Activated CD4-positive, CD25-positive, alpha-beta regulatory T cell (primary cell): ENCODE measurements around the gene DYSF.

Experiments
- DNase-seq, 4 experiments: peaks; one replicate each; lab custom pipeline; 2025; lab: John Stamatoyannopoulos, UW

The DYSF gene

DNA sequence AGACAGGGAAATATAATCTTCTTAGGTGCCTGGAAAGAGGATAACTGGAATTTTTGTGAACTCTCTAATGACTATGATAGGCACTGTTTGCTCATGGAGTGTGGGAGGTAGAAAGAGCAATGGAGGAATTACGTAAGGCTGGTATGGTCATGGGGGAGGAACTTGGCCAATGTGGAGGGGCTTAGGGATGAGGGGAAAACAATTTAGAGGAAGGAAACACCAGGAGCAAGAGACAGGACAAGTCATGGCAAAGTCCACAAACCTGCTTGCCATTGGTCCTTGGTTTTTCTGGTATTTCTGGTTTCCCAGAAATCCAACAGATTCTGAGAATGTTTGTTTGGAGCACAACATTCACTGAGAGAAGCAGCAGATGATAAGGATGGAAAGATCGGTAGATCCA, 274.2 kb downstream of the DYSF start:
- DNase-seq, result no peak

- DNase-seq, result no peak
Measured at GRCh38 chr2:71728036-71728435, 274.7 kb downstream of the DYSF start.

- no peak for DNase-seq
Measured at GRCh38 chr2:71730785-71731383, 277.5 kb downstream of the DYSF start.

GRCh38 chr2:71734620-71735019, 281.3 kb downstream of the DYSF start:
- DNase-seq, result no peak

DNA sequence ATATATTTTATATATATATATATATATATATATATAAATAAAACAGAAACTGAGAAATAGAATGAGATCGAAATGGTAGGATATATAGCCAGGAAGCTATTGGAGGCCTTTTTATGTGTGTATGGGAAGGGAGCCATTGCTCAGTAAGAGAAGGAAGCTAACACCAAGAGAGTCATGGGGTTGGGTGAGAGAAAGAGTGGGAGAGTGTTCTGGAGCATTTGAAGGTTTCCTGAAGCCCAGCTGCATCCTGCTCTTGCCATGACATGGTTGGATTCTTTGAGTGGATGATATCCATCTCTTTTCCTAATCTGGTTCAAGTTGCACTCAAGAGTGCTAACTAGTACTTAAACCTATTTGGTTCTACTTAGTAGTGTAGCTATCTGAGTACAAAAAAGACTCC, 282.3 kb downstream of the DYSF start:
- DNase-seq, result no peak
